ENCODE measurements around the gene LRP5.
"Not testable (repeated sequence)": the region's sequence is repeated elsewhere in the genome, so short reads cannot be mapped to it uniquely, and the experiment has no call there.

The LRP5 gene

DNA sequence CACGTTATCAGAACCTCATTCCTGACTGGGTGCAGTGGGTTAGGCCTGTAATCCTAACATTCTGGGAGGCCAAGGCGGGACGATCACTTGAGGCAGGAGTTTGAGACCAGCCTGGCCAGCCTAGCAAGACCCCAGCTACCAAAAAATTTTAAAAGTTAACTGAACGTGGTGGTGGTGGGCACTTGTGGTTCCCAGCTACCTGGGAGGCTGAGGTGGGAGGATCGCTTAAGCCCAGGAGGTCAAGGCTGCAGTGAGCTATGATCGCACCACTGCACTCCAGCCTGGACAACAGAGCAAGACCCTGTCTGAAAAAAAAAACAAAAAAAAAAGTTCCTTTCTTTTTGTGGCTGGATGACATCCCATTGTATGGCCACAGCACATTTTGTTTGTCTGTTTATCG is 80.4 kb downstream of the LRP5 start:
- no peak for DNase-seq (ENCODE audit: low spot score)

DNA sequence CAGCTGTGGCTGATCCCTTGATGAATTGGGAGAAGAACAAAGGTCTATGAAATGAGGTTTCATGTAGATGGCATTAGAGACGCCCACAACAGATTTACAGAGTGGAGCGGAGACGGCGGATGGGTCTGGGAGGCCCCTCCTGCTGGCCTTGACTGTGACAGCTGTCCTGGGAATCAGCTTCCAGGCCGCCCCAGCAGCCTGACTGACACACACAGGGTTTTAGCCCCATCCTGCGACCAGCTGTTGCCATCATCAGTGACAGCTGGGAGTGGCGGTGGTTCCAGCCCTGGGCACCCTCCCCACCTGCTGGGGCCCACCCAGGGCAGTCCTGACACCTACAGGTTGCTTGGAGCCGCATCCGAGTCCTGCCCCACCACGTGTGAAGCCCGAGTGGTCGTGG is 84.1 kb downstream of the LRP5 start:
- DNase-seq (ENCODE audit: low spot score): no peak

DNA sequence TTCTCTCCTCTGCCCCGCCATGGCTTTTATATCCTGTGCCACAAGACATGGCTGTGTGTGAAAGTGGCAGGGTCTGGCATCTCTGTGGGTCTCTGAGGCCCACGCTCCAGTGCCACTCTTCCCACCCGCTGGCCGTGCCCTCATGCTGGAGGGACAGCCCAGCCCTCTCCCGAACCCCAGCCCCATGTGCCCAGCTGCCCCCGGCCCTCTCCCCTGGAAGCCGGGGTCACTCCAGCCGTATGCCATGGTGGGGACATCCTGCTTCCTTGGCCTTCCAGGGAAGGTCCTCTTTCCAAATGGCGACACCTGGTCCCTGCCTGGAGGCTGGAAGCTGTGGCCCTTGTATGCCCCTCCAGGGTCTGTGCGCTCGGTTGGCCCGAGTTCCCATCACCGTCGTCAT is 84.9 kb downstream of the LRP5 start:
- no peak for DNase-seq (ENCODE audit: low spot score)

- DNase-seq (ENCODE audit: low spot score): no peak
These were observed 86.8 kb downstream of the LRP5 start for GRCh38 chr11:68398995-68399851.

- DNase-seq (ENCODE audit: low spot score): no peak
These were observed 87.5 kb downstream of the LRP5 start for GRCh38 chr11:68399916-68400315.

GRCh38 chr11:68400584-68400983 is 88.2 kb downstream of the LRP5 start:
- not testable (repeated sequence) for DNase-seq (ENCODE audit: low spot score)

DNA sequence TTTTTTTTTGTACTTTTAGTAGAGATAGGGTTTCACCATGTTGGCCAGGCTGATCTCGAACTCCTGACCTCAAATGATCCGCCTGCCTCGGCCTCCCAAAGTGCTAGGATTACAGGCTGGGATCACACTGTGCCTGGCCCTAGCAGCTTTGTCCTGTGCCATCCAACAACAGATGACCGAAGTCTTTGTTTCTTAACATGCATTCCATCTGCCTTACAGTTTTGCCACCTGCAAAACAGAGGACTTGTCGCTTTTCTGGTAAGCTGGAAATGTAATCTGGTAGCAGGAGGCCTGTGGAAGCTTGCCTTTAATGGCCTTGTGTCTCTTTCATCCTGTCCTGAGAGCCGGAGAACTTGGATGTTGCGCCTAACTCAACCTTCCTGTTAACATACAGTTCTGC is 89.5 kb downstream of the LRP5 start:
- DNase-seq (ENCODE audit: low spot score): no peak

- no peak for DNase-seq (ENCODE audit: low spot score)
These were observed 90.1 kb downstream of the LRP5 start for GRCh38 chr11:68402355-68403031.

- DNase-seq (ENCODE audit: low spot score): no peak
These were observed 91.0 kb downstream of the LRP5 start for GRCh38 chr11:68403424-68403823.

DNA sequence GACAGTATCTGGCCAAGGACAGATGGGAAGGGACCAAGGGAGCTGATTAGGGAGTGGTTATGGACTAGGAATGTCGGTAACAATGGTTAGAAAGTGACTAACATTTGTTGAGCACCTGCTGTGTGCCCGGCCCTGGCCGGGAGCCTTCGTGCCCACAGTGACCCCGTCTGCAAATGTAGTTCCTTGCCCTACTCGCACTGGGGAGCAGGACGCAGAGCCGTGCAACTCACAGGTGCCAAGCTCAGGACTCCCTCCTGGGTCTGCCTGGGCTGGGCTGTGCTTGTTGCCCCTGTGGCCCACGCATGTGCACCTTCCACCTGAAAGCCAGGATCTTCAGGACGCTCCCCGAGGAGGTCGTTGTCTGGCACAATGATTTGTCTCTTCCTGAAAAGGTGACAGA is 91.4 kb downstream of the LRP5 start:
- no peak for DNase-seq (ENCODE audit: low spot score)

GRCh38 chr11:68406324-68407313 is 94.2 kb downstream of the LRP5 start:
- DNase-seq (ENCODE audit: low spot score): no peak

- DNase-seq (ENCODE audit: low spot score): no peak
These were observed 96.1 kb downstream of the LRP5 start for GRCh38 chr11:68408512-68408911.

- no peak for DNase-seq (ENCODE audit: low spot score)
These were observed 97.5 kb downstream of the LRP5 start for GRCh38 chr11:68409748-68410344.

GRCh38 chr11:68411501-68411991 is 99.2 kb downstream of the LRP5 start:
- no peak for DNase-seq (ENCODE audit: low spot score)

- no peak for DNase-seq (ENCODE audit: low spot score)
These were observed 100.4 kb downstream of the LRP5 start for GRCh38 chr11:68412593-68413475.

DNA sequence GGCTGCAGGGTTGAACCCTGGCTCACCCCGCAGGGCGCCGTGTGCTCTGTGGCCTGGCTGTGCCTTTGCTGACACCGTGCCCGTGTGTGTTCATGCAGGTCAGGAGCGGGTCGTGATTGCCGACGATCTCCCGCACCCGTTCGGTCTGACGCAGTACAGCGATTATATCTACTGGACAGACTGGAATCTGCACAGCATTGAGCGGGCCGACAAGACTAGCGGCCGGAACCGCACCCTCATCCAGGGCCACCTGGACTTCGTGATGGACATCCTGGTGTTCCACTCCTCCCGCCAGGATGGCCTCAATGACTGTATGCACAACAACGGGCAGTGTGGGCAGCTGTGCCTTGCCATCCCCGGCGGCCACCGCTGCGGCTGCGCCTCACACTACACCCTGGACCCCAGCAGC is 101.2 kb downstream of the LRP5 start:
- DNase-seq (ENCODE audit: low spot score): no peak

DNA sequence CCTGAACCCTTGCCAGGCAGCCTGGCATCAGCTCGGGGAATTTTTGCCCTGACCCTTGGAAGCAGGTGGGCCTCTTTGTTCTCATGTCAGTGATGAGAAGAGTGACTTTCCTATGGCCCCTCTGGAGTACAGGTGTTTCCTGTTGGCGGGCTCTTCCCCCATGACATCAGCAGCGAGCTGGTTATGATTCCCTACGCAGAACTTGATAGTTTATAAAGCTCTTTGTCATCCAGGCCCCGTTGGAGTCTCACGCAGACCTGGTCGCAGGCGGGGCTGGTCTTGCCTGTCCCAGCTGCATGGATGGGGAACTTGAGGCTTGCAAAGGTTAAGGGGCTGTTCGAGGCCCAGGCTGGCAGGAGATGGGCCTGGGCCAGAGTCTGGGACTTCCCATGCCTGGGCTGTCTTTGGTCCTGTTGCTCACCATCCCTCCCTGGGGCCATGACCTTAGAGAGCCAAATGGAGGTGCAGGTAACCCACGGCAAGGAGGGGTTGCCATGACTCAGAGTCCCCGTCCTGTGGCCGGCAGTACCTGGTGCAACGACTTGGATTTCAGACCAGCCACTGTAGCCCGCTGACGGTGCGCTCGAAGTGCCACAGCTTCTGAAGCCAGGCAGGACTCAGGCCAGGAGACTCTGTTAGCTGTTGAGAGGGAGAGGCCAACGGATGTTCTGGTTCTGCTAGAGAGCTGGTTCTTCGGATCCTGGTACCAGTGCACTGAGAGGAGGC is 102.3 kb downstream of the LRP5 start:
- no peak for DNase-seq (ENCODE audit: low spot score)

- DNase-seq (ENCODE audit: low spot score): no peak
These were observed 103.7 kb downstream of the LRP5 start for GRCh38 chr11:68416070-68416578.

DNA sequence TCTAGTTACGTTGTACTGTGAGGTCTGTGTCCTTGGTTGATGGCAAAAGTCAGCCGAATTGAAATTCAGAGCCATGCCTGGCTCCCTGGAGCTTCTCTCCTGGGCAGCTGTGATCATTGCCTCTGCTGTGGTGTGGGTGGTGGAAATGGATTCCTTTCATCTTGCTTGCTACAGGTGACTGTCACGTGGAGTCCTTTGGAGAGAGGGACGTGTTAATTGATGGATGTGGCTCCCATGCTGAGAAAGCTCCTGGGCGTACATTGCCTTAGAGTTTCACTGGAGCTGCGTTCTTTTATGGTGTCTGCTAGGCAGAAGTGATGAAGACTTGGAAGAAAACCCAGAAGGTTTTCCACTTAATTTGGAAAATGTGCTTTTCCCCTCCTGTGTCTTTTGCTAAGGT is 106.3 kb downstream of the LRP5 start:
- DNase-seq (ENCODE audit: low spot score): no peak

- no peak for DNase-seq (ENCODE audit: low spot score)
These were observed 107.8 kb downstream of the LRP5 start for GRCh38 chr11:68420171-68420570.

Data from CD4-positive, alpha-beta T cell treated with Interleukin-15 for 4 hours (primary cell).